Activated CD8-positive, alpha-beta T cell treated with anti-CD3 and anti-CD28 coated beads, Interleukin-2, amount 10 ng/mL, durations not matched to agents 7 days and 5 days (primary cell): ENCODE data around the gene SLC6A3. TPM values are rescaled to one million over a fixed set of nuclear protein-coding genes. Genes with fewer than 3 reads are reported as not detected.

ENCODE experiments used
- ATAC-seq: fragments of 150-1000 bp; cut with Tn5 transposase; one replicate; pipeline ENCODE4 v1.10.0; 2021; ENCODE audit warnings: moderate library complexity
- CTCF ChIA-PET: fragments of 350-600 bp; sonication (Branson Sonifier 250); formaldehyde crosslinking; loops from one replicate; lab custom pipeline; 2021; ENCODE audit warnings: antibody characterized with exemption; lab: Charles Lee
- POLR2A ChIA-PET: fragments of 350-600 bp; sonication (Branson Sonifier 250); formaldehyde crosslinking; loops from one replicate; lab custom pipeline; 2021; ENCODE audit warnings: antibody characterized with exemption; lab: Charles Lee
- DNase-seq: peaks from one replicate; pipeline ENCODE4 v3.0.0-alpha.2; 2020
- H3K27ac Mint-ChIP-seq: one replicate; pipeline ENCODE4 v1.8.0; 2021; ENCODE audit warnings: mild to moderate bottlenecking, mixed read lengths
- H3K27me3 Mint-ChIP-seq: one replicate; pipeline ENCODE4 v1.8.0; 2021; ENCODE audit warnings: low read depth, mixed read lengths
- H3K36me3 Mint-ChIP-seq: one replicate; pipeline ENCODE4 v1.8.0; 2021; ENCODE audit warnings: low read depth, mixed read lengths
- H3K4me1 Mint-ChIP-seq: one replicate; pipeline ENCODE4 v1.8.0; 2021; ENCODE audit warnings: low read depth, mixed read lengths
- H3K4me3 Mint-ChIP-seq: one replicate; pipeline ENCODE4 v1.8.0; 2021; ENCODE audit warnings: mild to moderate bottlenecking, mixed read lengths
- H3K9me3 Mint-ChIP-seq: one replicate; pipeline ENCODE4 v1.8.0; 2022; ENCODE audit warnings: mixed read lengths; ENCODE audit not compliant: insufficient read depth
- total RNA-seq, 2 experiments: library from RNA; stranded (reverse); gene quantifications; one replicate each; pipeline ENCODE4 v1.2.3, GENCODE V29; 2021

SLC6A3 gene
- total RNA-seq, 2 experiments from 2014 or later = not detected

- Mint-ChIP-seq H3K27me3 (no peaks in the 10 kb centered on the region), H3K36me3 (peaks cover 50% of the 10 kb centered on the region), H3K4me1 (no peaks in the 10 kb centered on the region), H3K9me3 (no peaks in the 10 kb centered on the region), H3K27ac (no peak overlapping the region), H3K4me3 (no peak overlapping the region)
- POLR2A ChIA-PET = no interaction called here
- CTCF ChIA-PET = interaction anchor here (0.6 kb wide), 1 partner anchor 83 kb away, joined by 3 read pairs; no protein-coding TSS in a partner anchor
- DNase-seq = peak; percentile 35
- no peak for ATAC-seq
These were observed 23.0 kb upstream of the SLC6A3 start for GRCh38 chr5:1468247-1468612.

- no peak overlapping the region for H3K4me3 Mint-ChIP-seq
- ATAC-seq = no peak
- no peaks in the 10 kb centered on the region for H3K27me3 Mint-ChIP-seq
- ChIA-PET POLR2A (no interaction called here), CTCF (interaction anchor here (0.6 kb wide), 1 partner anchor 83 kb away, joined by 3 read pairs; no protein-coding TSS in a partner anchor)
- no peak overlapping the region for H3K27ac Mint-ChIP-seq
- no peaks in the 10 kb centered on the region for H3K4me1 Mint-ChIP-seq
- no peaks in the 10 kb centered on the region for H3K9me3 Mint-ChIP-seq
- DNase-seq = no peak
- H3K36me3 Mint-ChIP-seq = peaks cover 49% of the 10 kb centered on the region
These were observed 22.4 kb upstream of the SLC6A3 start for GRCh38 chr5:1467341-1468246.

GRCh38 chr5:1466631-1467265, 21.5 kb upstream of the SLC6A3 start:
- Mint-ChIP-seq H3K27me3 (no peaks in the 10 kb centered on the region), H3K36me3 (peaks cover 53% of the 10 kb centered on the region), H3K4me1 (no peaks in the 10 kb centered on the region), H3K27ac (no peak overlapping the region), H3K9me3 (no peaks in the 10 kb centered on the region), H3K4me3 (no peak overlapping the region)
- no peak for DNase-seq
- ChIA-PET POLR2A (no interaction called here), CTCF (no interaction called here)
- ATAC-seq = no peak

GRCh38 chr5:1465966-1466471, 20.8 kb upstream of the SLC6A3 start:
- Mint-ChIP-seq H3K27me3 (no peaks in the 10 kb centered on the region), H3K9me3 (no peaks in the 10 kb centered on the region), H3K36me3 (peaks cover 58% of the 10 kb centered on the region), H3K4me1 (no peaks in the 10 kb centered on the region), H3K4me3 (no peak overlapping the region), H3K27ac (no peak overlapping the region)
- no peak for DNase-seq
- no peak for ATAC-seq
- ChIA-PET POLR2A (no interaction called here), CTCF (no interaction called here)

- H3K4me3 Mint-ChIP-seq = no peak overlapping the region
- no peaks in the 10 kb centered on the region for H3K27me3 Mint-ChIP-seq
- ChIA-PET POLR2A (no interaction called here), CTCF (no interaction called here)
- no peak for ATAC-seq
- no peaks in the 10 kb centered on the region for H3K9me3 Mint-ChIP-seq
- no peak overlapping the region for H3K27ac Mint-ChIP-seq
- no peak for DNase-seq
- H3K4me1 Mint-ChIP-seq = no peaks in the 10 kb centered on the region
- peaks cover 64% of the 10 kb centered on the region for H3K36me3 Mint-ChIP-seq
These were observed 19.9 kb upstream of the SLC6A3 start for GRCh38 chr5:1465117-1465516.

- Mint-ChIP-seq H3K27ac (no peak overlapping the region), H3K9me3 (no peaks in the 10 kb centered on the region), H3K36me3 (peaks cover 68% of the 10 kb centered on the region), H3K4me1 (no peaks in the 10 kb centered on the region), H3K27me3 (no peaks in the 10 kb centered on the region), H3K4me3 (no peak overlapping the region)
- POLR2A ChIA-PET = no interaction called here
- ATAC-seq (no peak), DNase-seq (no peak)
- CTCF ChIA-PET = no interaction called here
These were observed 19.3 kb upstream of the SLC6A3 start for GRCh38 chr5:1464511-1464910.

GRCh38 chr5:1464096-1464446, 18.8 kb upstream of the SLC6A3 start:
- ChIA-PET CTCF (no interaction called here), POLR2A (no interaction called here)
- DNase-seq (no peak), ATAC-seq (no peak)
- H3K9me3 Mint-ChIP-seq = no peaks in the 10 kb centered on the region
- H3K27ac Mint-ChIP-seq = no peak overlapping the region
- H3K27me3 Mint-ChIP-seq = no peaks in the 10 kb centered on the region
- peaks cover 68% of the 10 kb centered on the region for H3K36me3 Mint-ChIP-seq
- no peak overlapping the region for H3K4me3 Mint-ChIP-seq
- H3K4me1 Mint-ChIP-seq = no peaks in the 10 kb centered on the region

- DNase-seq = no peak
- Mint-ChIP-seq H3K27me3 (no peaks in the 10 kb centered on the region), H3K36me3 (peaks cover 68% of the 10 kb centered on the region)
These were observed 18.3 kb upstream of the SLC6A3 start for GRCh38 chr5:1463326-1464095.

GRCh38 chr5:1462358-1462757, 17.1 kb upstream of the SLC6A3 start:
- ATAC-seq = no peak
- Mint-ChIP-seq H3K4me3 (no peak overlapping the region), H3K27me3 (no peaks in the 10 kb centered on the region), H3K4me1 (no peaks in the 10 kb centered on the region), H3K9me3 (no peaks in the 10 kb centered on the region), H3K36me3 (peaks cover 62% of the 10 kb centered on the region), H3K27ac (no peak overlapping the region)
- ChIA-PET CTCF (no interaction called here), POLR2A (no interaction called here)
- DNase-seq = no peak

More at GRCh38 chr5:1463326-1464095, 18.3 kb upstream of the SLC6A3 start:
- H3K27ac Mint-ChIP-seq = no peak overlapping the region
- H3K9me3 Mint-ChIP-seq = no peaks in the 10 kb centered on the region
- no peaks in the 10 kb centered on the region for H3K4me1 Mint-ChIP-seq
- no peak overlapping the region for H3K4me3 Mint-ChIP-seq
- POLR2A ChIA-PET = no interaction called here
- CTCF ChIA-PET = no interaction called here
- ATAC-seq = no peak

GRCh38 chr5:1461396-1461795, 16.2 kb upstream of the SLC6A3 start:
- DNase-seq (no peak), ATAC-seq (no peak)
- no peaks in the 10 kb centered on the region for H3K27me3 Mint-ChIP-seq
- peaks cover 55% of the 10 kb centered on the region for H3K36me3 Mint-ChIP-seq
- H3K4me3 Mint-ChIP-seq = no peak overlapping the region
- ChIA-PET POLR2A (no interaction called here), CTCF (no interaction called here)
- no peak overlapping the region for H3K27ac Mint-ChIP-seq
- H3K9me3 Mint-ChIP-seq = peaks cover 7% of the 10 kb centered on the region
- no peaks in the 10 kb centered on the region for H3K4me1 Mint-ChIP-seq

GRCh38 chr5:1460054-1460682, 14.9 kb upstream of the SLC6A3 start:
- H3K27me3 Mint-ChIP-seq = no peaks in the 10 kb centered on the region
- POLR2A ChIA-PET = no interaction called here
- DNase-seq = no peak
- H3K4me3 Mint-ChIP-seq = no peak overlapping the region
- H3K36me3 Mint-ChIP-seq = peaks cover 43% of the 10 kb centered on the region
- ATAC-seq = no peak
- H3K9me3 Mint-ChIP-seq = peaks cover 16% of the 10 kb centered on the region
- CTCF ChIA-PET = no interaction called here
- no peaks in the 10 kb centered on the region for H3K4me1 Mint-ChIP-seq
- H3K27ac Mint-ChIP-seq = no peak overlapping the region
